ENCODE measurements around the gene UBE2B.
"Not testable (repeated sequence)": the region's sequence is repeated elsewhere in the genome, so short reads cannot be mapped to it uniquely, and the experiment has no call there.

Gene UBE2B

GRCh38 chr5:134398609-134399155 lies 27.3 kb downstream of the UBE2B start:
- DNase-seq (ENCODE audit: low spot score) = no peak

GRCh38 chr5:134403951-134404350 lies 32.6 kb downstream of the UBE2B start:
- DNase-seq (ENCODE audit: low spot score) = no peak

DNA sequence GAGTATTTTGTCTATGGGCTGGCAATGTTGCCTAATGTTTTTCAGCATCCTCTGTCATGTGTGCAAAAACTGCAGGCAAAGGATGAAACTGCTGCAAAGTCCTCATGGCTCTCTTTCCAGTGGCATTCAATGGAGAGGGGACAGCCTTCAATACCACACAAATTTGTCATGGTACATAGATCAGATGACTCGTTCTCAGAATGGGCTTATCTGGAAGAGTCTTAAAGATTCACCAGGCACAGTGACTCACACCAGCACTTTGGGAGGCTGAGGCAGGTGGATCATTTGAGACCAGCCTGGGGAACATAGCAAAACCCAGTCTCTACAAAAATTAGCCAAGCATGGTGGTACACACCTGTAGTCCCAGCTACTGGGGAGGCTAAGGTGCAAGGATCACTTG lies 35.0 kb downstream of the UBE2B start:
- no peak for DNase-seq (ENCODE audit: low spot score)

DNA sequence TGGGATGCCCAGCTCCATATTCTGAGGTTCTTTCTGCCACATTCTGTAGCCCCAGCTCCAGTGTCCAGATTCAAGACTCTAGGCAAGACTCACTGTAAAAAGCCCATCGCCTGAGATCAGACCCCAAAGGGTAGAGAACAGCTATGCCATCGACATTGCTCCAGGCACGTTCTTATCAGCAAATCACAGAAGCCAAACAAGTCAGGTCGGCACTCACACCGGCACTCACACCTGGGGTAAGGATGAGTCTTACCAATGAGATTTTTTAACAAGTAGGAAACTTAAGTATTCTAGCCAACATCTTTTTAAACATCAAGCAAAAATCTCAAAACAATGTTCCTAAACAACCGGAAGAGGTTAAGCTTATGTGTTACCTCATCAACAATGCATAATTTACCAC lies 38.0 kb downstream of the UBE2B start:
- no peak for DNase-seq (ENCODE audit: low spot score)

- no peak for DNase-seq (ENCODE audit: low spot score)
Observed at GRCh38 chr5:134410822-134411221, 39.5 kb downstream of the UBE2B start.

GRCh38 chr5:134411228-134411545 lies 39.8 kb downstream of the UBE2B start:
- DNase-seq (ENCODE audit: low spot score) = no peak

DNA sequence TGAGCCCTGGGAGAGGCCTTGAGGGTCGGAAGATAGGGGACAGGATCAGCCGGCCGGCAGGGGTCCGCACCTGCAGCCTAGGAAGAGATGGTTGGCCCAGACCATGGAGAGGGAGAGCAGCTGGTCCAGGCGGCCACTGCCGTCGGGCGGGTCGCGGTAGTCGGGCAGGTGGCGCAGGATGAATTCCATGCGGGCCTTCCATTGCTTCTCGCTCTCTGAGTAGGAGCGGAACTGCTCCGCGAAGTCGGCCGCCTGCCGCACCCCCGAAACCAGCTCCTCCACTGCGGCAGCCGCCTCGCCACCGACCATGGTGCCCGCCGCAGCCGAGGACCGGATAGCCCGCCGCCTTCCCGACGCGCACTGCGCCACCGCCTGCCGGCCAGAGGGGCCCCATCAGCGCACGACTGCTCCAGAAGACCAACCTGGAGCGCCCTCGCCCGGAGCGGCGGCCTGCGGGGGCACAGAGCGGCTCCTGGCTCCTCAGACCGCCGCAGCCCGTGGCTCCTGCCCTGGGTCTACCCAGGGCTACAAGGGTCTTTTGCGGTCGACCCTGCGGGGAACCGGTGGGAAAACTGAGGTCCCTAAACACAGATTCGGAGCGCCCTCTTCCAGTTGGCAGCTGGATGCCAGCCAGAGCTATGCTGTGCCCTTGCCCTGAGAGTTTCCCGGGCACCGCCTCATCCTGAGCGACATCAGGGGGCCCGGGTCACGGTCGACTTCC lies 40.3 kb downstream of the UBE2B start, which contains the start of gene CDKN2AIPNL:
Gene CDKN2AIPNL (minus strand): TSS at position 336 of the 721 bp plus-strand sequence. CDS start 27 bp downstream, at position 309.
- DNase-seq (ENCODE audit: low spot score) = peak; percentile 91

DNA sequence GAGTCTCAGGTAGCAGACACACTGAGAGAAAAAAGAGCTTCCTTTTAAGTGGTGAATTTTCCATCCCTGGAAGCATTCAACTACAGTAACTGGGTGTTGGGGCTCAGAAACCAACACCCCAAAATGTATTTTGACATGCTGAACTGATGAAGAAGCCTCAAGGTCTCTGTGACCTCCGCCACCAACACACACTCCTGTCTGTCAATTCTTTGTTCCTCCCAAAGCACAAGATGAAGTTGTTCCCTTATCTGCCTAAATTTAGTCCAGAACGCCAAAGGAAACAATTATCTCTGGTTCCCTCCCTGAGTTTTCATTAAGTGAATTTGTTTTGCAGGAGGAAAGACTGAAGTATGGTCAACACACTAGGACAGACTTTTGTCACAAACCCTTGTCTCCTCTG lies 41.7 kb downstream of the UBE2B start:
- DNase-seq (ENCODE audit: low spot score) = no peak

DNA sequence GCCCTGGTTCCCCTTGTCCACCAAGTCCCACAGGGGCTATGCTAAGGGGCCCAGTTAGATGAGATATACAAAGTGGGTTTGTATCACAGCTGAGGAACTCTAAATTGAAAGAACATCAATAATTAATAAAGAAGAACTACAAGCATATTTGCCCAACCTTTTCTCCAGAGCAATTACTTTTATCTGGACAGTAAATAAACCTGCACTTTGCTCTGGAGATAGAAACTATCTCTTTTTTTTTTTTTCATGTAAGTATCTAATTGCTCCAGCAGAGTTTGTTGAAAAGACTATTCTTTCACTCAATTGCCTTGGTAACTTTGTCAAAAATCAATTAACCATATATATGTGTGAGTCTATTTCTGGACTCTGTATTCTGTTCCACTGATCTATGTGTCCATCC lies 46.3 kb downstream of the UBE2B start:
- DNase-seq (ENCODE audit: low spot score) = no peak

GRCh38 chr5:134418958-134419357 lies 47.6 kb downstream of the UBE2B start:
- DNase-seq (ENCODE audit: low spot score) = no peak

DNA sequence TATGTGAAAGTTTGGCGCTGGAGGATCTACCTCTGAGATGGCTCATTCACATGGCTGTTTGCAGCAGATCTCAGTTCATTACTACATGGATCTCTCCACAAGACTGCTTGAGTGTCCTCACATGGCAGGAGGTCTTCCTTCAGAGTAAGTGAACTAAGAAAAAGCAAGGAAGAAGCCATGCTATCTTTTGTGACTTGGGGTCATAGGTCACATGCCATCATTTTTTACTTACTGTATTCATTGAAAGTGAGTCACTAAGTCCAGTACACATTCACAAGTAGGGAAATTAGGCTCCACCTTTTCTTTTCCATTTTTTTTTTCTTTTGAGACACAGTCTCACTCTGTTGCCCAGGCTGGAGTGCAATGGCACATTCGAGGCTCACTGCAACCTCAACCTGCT lies 49.0 kb downstream of the UBE2B start:
- DNase-seq (ENCODE audit: low spot score) = no peak

DNA sequence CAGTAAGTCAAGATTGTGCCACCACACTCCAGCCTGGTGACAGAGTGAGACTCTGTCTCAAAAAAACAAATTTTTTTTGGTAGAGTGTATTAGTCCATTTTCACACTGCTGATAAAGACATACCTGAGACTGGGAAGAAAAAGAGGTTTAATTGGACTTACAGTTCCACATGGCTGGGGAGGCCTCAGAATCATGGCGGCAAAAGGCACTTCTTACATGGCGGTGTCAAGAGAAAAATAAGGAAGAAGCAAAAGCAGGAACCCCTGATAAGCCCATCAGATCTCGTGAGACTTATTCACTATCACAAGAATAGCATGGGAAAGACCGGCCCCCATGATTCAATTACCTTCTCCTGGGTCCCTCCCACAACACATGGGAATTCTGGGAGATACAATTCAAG lies 49.7 kb downstream of the UBE2B start:
- DNase-seq (ENCODE audit: low spot score) = not testable (repeated sequence)

- DNase-seq (ENCODE audit: low spot score) = no peak
Observed at GRCh38 chr5:134422791-134423365, 51.5 kb downstream of the UBE2B start.

DNA sequence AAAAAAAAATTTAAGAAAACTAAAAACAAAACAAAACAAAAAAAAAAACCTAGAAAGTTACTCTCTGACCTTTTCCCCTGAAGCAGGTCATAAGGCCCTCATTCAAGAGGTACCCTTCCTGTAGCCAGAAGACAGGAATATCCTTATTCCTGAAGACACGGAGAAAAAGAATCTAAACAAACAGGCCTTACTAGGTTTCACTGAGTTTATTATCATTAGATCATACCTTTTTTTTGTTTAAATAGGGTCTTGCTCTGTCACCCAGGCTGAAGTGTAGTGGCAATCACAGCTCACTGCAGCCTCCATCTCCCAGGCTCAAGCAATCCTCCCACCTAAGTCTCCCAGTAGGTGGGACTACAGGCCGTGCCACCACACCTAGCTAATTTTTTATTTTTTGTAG lies 52.0 kb downstream of the UBE2B start:
- no peak for DNase-seq (ENCODE audit: low spot score)

GRCh38 chr5:134426361-134426760 lies 55.0 kb downstream of the UBE2B start:
- no peak for DNase-seq (ENCODE audit: low spot score)

- no peak for DNase-seq (ENCODE audit: low spot score)
Observed at GRCh38 chr5:134427540-134428041, 56.2 kb downstream of the UBE2B start.

DNA sequence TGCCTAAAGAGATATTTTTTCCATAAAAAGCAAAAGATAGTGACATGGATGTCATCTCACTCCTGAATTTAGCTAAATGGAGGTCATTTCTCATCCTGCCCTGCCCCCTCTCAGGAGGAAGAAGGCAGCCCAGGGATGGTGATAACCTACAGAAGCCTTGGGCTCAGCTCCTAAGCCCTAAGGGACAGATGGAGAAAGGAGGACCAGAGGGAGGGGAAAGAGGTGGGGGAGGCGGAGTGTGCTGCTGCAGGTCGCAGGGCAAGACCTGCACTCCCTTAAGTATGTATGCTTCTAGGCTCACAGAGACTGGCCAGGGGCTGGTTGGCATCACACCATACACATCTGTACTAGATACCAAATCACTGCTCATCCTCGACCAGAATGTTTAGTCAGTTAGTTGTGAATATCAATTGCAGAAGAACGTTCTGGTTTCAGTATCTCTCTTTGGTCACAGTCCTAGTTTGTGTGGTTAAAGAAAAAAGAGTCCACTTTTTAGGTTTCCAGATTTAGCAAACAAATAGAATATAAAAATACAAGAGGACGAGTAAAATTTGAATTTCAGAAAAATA lies 58.7 kb downstream of the UBE2B start:
- no peak for DNase-seq (ENCODE audit: low spot score)

- no peak for DNase-seq (ENCODE audit: low spot score)
Observed at GRCh38 chr5:134432174-134432573, 60.8 kb downstream of the UBE2B start.

DNA sequence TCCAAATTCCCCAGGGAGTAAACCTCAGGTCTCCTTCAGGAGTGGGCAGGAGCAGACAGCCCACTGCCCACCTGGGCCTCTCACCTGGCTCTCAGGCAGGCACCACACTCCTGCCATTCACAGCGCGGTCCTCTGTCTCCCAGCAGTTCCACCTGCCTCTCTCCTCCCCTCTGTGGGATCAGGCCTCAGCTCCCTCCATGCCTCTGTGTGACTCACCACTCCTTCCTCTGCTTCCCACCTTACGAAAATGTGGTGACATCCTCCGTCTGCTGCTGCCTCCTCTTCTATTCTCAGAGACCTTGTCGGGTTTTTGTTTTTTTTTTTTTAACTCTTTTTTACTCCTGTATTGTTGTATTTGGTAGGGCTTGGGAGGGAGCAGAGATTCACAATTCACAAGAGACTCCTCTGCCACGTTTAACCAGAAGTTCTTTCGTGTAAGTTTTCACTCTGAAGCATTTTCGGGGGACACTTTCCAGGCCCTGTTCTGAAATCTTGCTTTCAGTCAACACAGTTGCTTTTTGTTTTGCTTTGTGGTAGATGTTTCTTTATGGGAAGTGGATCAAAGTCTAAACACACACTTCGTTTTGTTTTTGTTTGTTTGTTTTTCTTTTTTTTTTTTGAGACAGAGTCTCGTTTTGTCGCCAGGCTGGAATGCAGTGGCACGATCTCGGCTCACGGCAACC lies 61.4 kb downstream of the UBE2B start:
- DNase-seq (ENCODE audit: low spot score) = no peak

GRCh38 chr5:134435560-134435959 lies 64.2 kb downstream of the UBE2B start:
- DNase-seq (ENCODE audit: low spot score) = peak; percentile 7

GRCh38 chr5:134436523-134437339 lies 65.4 kb downstream of the UBE2B start:
- DNase-seq (ENCODE audit: low spot score) = peak; percentile 64

GRCh38 chr5:134437340-134437846 lies 66.0 kb downstream of the UBE2B start:
- DNase-seq (ENCODE audit: low spot score) = no peak

Data from CD4-positive, alpha-beta T cell treated with Interleukin-15 for 4 hours (primary cell).